Embryonic facial prominence (tissue), 1 donor: ENCODE data around the gene FOXP1.

ENCODE experiments used
- DNase-seq: peaks from one replicate; pipeline ENCODE4 v3.0.0-alpha.2; 2016; ENCODE audit errors: extremely low spot score

The FOXP1 gene

GRCh38 chr3:71372241-71372768 lies 211.2 kb downstream of the FOXP1 start:
- DNase-seq = no peak

- DNase-seq = no peak
Observed at GRCh38 chr3:71371282-71371681, 212.2 kb downstream of the FOXP1 start.

GRCh38 chr3:71370467-71370866 lies 213.1 kb downstream of the FOXP1 start:
- DNase-seq = no peak

- DNase-seq = no peak
Observed at GRCh38 chr3:71369701-71370391, 213.7 kb downstream of the FOXP1 start.

GRCh38 chr3:71366988-71367604 lies 216.4 kb downstream of the FOXP1 start:
- DNase-seq = no peak

- DNase-seq = no peak
Observed at GRCh38 chr3:71361334-71361890, 222.1 kb downstream of the FOXP1 start.

- no peak for DNase-seq
Observed at GRCh38 chr3:71360764-71361163, 222.8 kb downstream of the FOXP1 start.

- DNase-seq = no peak
Observed at GRCh38 chr3:71360180-71360579, 223.3 kb downstream of the FOXP1 start.

- DNase-seq = no peak
Observed at GRCh38 chr3:71358243-71358642, 225.3 kb downstream of the FOXP1 start.

GRCh38 chr3:71356265-71356664 lies 227.3 kb downstream of the FOXP1 start:
- no peak for DNase-seq

- no peak for DNase-seq
Observed at GRCh38 chr3:71355862-71356261, 227.7 kb downstream of the FOXP1 start.

GRCh38 chr3:71355037-71355436 lies 228.5 kb downstream of the FOXP1 start:
- no peak for DNase-seq

GRCh38 chr3:71351403-71352149 lies 232.0 kb downstream of the FOXP1 start:
- DNase-seq = no peak

GRCh38 chr3:71350998-71351397 lies 232.5 kb downstream of the FOXP1 start:
- DNase-seq = no peak

- no peak for DNase-seq
Observed at GRCh38 chr3:71348831-71349230, 234.7 kb downstream of the FOXP1 start.

GRCh38 chr3:71348001-71348632 lies 235.4 kb downstream of the FOXP1 start:
- DNase-seq = no peak

- DNase-seq = no peak
Observed at GRCh38 chr3:71346061-71346460, 237.5 kb downstream of the FOXP1 start.

- DNase-seq = no peak
Observed at GRCh38 chr3:71345429-71346040, 238.0 kb downstream of the FOXP1 start.

GRCh38 chr3:71341721-71342120 lies 241.8 kb downstream of the FOXP1 start:
- DNase-seq = no peak

GRCh38 chr3:71339049-71339448 lies 244.5 kb downstream of the FOXP1 start:
- no peak for DNase-seq

- no peak for DNase-seq
Observed at GRCh38 chr3:71332813-71333212, 250.7 kb downstream of the FOXP1 start.
